ENCODE data around the gene PRND.

DNA sequence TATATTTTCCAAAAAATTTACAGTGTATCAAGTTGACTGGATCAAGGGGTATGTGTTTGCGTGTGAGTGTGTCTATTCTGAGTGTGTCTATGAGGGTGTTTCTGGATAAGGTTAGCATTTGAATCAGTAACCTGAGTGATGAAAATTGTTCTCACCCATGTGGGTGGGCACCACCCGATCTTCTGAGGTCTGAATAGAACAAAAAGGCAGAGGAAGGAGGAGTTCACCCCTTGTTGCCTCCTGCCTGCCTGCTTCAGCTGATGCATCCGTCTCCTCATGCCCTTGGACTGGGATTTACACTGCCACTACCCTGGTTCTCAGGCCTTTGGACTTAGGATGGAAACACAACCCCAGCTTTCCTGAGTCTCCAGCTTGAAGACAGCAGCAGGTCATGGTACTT is 13.7 kb upstream of the PRND start:
- TF ChIP-seq SIN3A (conservative IDR thresholded peaks at IDR 0.05 in 1 of 2, IDR thresholded peaks at IDR 0.05 in 1 of 2; ENCODE audit: low read depth in 1 of 2, low read length in 2 of 2) (no peak), JUND (IDR thresholded peaks at IDR 0.05; ENCODE audit: low read length) (no peak), SUZ12 (IDR thresholded peaks at IDR 0.05; ENCODE audit: low read length) (no peak), SP1 (IDR thresholded peaks at IDR 0.05; ENCODE audit: low read depth, low read length) (no peak), BACH1 (IDR thresholded peaks at IDR 0.05; ENCODE audit: low read length) (no peak), POLR2AphosphoS5 (IDR thresholded peaks at IDR 0.05; ENCODE audit: low read depth, low read length) (no peak), RNF2 (IDR thresholded peaks at IDR 0.05; ENCODE audit: borderline replicate concordance, low read depth, low read length, missing control alignments, poor library complexity, severe bottlenecking) (no peak), CHD2 (IDR thresholded peaks at IDR 0.05; ENCODE audit: low read length) (no peak), RFX5 (IDR thresholded peaks at IDR 0.05; ENCODE audit: borderline replicate concordance, low read depth, low read length) (no peak), POLR2A (IDR thresholded peaks at IDR 0.05; ENCODE audit: control extremely low read depth in 1 of 2, low read depth in 2 of 2, low read length in 2 of 2) (no peak), EZH2 (IDR thresholded peaks at IDR 0.05; ENCODE audit: low read depth, low read length, severe bottlenecking) (no peak)
- TF ChIP-seq, protein P1, sequence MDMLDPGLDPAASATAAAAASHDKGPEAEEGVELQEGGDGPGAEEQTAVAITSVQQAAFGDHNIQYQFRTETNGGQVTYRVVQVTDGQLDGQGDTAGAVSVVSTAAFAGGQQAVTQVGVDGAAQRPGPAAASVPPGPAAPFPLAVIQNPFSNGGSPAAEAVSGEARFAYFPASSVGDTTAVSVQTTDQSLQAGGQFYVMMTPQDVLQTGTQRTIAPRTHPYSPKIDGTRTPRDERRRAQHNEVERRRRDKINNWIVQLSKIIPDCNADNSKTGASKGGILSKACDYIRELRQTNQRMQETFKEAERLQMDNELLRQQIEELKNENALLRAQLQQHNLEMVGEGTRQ (IDR thresholded peaks at IDR 0.05; ENCODE audit: low read length) = no peak
- TF ChIP-seq, protein P2, sequence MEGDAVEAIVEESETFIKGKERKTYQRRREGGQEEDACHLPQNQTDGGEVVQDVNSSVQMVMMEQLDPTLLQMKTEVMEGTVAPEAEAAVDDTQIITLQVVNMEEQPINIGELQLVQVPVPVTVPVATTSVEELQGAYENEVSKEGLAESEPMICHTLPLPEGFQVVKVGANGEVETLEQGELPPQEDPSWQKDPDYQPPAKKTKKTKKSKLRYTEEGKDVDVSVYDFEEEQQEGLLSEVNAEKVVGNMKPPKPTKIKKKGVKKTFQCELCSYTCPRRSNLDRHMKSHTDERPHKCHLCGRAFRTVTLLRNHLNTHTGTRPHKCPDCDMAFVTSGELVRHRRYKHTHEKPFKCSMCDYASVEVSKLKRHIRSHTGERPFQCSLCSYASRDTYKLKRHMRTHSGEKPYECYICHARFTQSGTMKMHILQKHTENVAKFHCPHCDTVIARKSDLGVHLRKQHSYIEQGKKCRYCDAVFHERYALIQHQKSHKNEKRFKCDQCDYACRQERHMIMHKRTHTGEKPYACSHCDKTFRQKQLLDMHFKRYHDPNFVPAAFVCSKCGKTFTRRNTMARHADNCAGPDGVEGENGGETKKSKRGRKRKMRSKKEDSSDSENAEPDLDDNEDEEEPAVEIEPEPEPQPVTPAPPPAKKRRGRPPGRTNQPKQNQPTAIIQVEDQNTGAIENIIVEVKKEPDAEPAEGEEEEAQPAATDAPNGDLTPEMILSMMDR (IDR thresholded peaks at IDR 0.05; ENCODE audit: control extremely low read depth in 1 of 3, insufficient read depth in 1 of 3, low read depth in 1 of 3, low read length in 3 of 3) = no peak
- TF ChIP-seq, protein P3, sequence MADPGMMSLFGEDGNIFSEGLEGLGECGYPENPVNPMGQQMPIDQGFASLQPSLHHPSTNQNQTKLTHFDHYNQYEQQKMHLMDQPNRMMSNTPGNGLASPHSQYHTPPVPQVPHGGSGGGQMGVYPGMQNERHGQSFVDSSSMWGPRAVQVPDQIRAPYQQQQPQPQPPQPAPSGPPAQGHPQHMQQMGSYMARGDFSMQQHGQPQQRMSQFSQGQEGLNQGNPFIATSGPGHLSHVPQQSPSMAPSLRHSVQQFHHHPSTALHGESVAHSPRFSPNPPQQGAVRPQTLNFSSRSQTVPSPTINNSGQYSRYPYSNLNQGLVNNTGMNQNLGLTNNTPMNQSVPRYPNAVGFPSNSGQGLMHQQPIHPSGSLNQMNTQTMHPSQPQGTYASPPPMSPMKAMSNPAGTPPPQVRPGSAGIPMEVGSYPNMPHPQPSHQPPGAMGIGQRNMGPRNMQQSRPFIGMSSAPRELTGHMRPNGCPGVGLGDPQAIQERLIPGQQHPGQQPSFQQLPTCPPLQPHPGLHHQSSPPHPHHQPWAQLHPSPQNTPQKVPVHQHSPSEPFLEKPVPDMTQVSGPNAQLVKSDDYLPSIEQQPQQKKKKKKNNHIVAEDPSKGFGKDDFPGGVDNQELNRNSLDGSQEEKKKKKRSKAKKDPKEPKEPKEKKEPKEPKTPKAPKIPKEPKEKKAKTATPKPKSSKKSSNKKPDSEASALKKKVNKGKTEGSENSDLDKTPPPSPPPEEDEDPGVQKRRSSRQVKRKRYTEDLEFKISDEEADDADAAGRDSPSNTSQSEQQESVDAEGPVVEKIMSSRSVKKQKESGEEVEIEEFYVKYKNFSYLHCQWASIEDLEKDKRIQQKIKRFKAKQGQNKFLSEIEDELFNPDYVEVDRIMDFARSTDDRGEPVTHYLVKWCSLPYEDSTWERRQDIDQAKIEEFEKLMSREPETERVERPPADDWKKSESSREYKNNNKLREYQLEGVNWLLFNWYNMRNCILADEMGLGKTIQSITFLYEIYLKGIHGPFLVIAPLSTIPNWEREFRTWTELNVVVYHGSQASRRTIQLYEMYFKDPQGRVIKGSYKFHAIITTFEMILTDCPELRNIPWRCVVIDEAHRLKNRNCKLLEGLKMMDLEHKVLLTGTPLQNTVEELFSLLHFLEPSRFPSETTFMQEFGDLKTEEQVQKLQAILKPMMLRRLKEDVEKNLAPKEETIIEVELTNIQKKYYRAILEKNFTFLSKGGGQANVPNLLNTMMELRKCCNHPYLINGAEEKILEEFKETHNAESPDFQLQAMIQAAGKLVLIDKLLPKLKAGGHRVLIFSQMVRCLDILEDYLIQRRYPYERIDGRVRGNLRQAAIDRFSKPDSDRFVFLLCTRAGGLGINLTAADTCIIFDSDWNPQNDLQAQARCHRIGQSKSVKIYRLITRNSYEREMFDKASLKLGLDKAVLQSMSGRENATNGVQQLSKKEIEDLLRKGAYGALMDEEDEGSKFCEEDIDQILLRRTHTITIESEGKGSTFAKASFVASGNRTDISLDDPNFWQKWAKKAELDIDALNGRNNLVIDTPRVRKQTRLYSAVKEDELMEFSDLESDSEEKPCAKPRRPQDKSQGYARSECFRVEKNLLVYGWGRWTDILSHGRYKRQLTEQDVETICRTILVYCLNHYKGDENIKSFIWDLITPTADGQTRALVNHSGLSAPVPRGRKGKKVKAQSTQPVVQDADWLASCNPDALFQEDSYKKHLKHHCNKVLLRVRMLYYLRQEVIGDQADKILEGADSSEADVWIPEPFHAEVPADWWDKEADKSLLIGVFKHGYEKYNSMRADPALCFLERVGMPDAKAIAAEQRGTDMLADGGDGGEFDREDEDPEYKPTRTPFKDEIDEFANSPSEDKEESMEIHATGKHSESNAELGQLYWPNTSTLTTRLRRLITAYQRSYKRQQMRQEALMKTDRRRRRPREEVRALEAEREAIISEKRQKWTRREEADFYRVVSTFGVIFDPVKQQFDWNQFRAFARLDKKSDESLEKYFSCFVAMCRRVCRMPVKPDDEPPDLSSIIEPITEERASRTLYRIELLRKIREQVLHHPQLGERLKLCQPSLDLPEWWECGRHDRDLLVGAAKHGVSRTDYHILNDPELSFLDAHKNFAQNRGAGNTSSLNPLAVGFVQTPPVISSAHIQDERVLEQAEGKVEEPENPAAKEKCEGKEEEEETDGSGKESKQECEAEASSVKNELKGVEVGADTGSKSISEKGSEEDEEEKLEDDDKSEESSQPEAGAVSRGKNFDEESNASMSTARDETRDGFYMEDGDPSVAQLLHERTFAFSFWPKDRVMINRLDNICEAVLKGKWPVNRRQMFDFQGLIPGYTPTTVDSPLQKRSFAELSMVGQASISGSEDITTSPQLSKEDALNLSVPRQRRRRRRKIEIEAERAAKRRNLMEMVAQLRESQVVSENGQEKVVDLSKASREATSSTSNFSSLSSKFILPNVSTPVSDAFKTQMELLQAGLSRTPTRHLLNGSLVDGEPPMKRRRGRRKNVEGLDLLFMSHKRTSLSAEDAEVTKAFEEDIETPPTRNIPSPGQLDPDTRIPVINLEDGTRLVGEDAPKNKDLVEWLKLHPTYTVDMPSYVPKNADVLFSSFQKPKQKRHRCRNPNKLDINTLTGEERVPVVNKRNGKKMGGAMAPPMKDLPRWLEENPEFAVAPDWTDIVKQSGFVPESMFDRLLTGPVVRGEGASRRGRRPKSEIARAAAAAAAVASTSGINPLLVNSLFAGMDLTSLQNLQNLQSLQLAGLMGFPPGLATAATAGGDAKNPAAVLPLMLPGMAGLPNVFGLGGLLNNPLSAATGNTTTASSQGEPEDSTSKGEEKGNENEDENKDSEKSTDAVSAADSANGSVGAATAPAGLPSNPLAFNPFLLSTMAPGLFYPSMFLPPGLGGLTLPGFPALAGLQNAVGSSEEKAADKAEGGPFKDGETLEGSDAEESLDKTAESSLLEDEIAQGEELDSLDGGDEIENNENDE (IDR thresholded peaks at IDR 0.05; ENCODE audit: insufficient replicate concordance, low read length) = no peak
